HG02870 (cell line): ENCODE results near the gene TEX55.
"Not testable (repeated sequence)": the region's sequence is repeated elsewhere in the genome, so short reads cannot be mapped to it uniquely, and the experiment has no call there.

Experiments
- ATAC-seq: cut with Tn5 transposase; IDR thresholded peaks from one replicate; pipeline ENCODE4 v1.9.1; 2021; ENCODE audit warnings: mild to moderate bottlenecking, moderate library complexity; ENCODE audit not compliant: unreplicated experiment

Gene TEX55

GRCh38 chr3:119160361-119160760, 14.4 kb downstream of the TEX55 start:
- ATAC-seq, result no peak

- ATAC-seq, result no peak
Measured at GRCh38 chr3:119160815-119161214, 14.8 kb downstream of the TEX55 start.

DNA sequence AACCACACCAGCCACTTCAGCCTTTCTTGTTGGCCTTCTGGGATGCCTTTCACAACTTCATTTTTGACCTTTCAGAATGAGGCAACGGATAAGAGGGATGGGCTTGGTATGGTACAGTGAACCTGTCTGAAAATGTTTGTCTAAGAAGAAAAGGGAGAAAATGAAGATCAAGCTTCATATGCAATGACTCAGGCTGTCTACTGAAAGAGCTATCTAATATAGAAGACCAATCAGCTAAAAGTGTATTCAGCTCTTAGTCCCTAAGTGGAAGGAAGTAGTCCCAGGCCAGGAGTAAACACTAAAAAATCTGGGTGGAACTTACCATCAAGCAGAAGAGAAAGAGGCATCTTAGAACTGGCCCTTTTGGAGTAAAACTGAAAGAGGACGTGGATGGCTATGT, 15.3 kb downstream of the TEX55 start:
- ATAC-seq, result no peak

DNA sequence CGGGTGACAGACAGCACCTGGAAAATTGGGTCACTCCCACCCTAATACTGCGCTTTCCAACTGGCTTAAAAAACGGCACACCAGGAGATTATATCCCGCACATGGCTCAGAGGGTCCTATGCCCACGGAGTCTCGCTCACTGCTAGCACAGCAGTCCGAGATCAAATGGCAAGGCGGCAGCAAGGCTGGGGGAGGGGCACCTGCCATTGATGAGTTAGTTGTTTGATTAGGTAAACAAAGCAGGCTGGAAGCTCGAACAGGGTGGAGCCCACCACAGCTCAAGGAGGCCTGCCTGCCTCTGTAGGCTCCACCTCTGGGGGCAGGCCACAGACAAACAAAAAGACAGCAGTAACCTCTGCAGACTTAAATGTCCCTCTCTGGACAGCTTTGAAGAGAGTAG, 18.8 kb downstream of the TEX55 start:
- ATAC-seq, result not testable (repeated sequence)

DNA sequence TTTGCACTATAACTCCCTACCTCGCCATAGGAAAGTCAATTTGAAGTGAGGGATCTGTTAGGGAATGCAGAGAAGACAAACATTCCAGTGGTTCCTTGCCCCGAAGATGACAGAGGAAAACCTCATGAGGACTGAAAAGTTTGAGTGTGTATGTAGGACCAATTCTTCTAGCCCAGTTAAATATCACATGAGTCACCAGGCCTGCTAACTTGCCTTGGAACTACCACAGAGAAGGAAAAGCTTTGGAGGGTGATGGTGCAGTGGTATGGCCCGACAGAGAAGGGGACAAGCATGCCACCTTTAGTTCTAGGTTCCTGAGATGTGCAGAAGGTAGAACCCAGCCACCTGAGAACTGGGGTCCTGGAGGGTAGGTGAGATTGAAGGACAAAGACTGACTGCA, 24.9 kb downstream of the TEX55 start:
- ATAC-seq, result no peak

- no peak for ATAC-seq
Measured at GRCh38 chr3:119173325-119173724, 27.4 kb downstream of the TEX55 start, which contains the start of gene UPK1B. TSS of gene UPK1B (plus strand) at chr3:119173598. CDS start at chr3:119186742, 13,144 bp downstream.

DNA sequence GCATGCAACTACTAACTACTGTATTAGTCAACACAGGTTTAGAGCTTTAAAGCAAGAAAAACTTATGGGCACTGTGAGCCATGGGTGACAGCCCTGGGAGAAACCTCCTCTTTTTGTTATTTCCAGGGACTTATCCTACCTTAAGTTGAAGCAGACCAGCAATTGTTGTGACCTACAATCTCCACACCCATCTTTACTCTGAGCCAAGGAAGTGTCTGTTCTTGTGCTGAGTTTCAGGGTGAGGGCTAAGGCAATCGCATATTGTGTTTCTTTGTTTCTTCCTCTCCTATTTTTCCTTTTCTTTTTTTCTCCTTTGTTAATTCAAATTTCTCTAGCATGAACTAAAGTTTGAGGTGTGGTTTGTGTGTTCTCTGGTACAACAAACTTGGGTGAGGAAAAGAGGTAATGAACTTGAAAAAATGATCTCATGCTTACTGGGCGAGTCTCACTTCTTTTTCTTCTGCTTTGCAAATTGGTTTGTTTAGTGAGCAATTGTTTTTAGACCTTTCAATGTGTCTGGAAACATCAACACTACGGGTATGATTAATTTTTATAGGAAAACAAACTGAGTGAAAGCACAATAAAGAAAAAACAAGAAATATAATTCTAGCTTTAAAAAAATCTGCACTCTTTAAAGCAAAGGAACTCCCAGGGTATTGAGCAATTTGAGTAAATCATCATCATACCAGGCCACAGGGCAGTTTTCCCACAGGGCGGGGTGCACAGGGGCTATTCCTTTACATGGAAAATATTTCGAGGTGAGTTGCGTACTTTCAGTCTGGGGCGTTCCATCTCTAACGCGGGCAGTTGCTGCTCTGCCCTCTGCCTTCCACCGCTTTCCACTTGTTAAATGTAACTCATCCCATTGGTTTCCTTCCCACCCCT, 30.1 kb downstream of the TEX55 start:
- no peak for ATAC-seq

DNA sequence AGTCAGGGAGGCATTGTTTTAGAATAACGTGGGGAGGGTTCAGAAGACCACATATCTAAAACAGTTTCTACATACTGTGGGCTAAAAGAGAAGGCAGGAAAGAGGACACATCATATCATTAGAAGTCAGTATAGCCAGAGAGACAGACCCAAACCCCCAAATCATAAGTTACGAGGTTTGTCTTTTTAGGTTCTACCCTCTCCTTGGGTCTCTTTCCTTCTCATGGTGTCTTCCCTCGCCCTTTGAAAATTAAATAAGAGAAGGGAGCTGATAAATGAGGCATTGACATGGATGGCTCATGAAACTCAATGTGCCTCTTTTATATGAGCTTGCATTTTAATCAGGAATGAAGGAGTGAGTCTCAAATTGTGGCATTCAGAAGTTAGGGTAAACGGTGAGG, 30.8 kb downstream of the TEX55 start:
- ATAC-seq, result no peak

DNA sequence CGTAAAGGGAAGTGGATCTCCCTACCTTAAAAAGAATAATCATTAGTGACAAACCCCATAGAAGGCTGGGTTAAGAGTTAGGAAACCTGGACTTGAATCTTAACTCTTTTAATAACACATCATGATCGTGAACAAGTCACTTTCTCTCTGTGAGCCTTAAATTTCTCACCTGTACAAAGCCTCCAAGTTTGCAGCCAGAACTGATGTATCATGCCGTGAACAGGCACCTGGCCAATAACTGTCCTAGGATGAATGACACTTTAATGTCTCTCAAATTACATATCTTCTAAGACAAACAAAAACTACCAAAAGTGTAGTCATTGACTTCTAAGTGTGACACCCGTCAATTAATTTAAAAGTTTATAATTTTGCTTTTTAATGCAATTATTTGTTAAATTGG, 31.4 kb downstream of the TEX55 start:
- no peak for ATAC-seq

- no peak for ATAC-seq
Measured at GRCh38 chr3:119181765-119182164, 35.8 kb downstream of the TEX55 start.

GRCh38 chr3:119184111-119184510, 38.1 kb downstream of the TEX55 start:
- no peak for ATAC-seq

GRCh38 chr3:119184796-119185570, 39.0 kb downstream of the TEX55 start:
- no peak for ATAC-seq

GRCh38 chr3:119187266-119187665, 41.3 kb downstream of the TEX55 start:
- ATAC-seq, result no peak

DNA sequence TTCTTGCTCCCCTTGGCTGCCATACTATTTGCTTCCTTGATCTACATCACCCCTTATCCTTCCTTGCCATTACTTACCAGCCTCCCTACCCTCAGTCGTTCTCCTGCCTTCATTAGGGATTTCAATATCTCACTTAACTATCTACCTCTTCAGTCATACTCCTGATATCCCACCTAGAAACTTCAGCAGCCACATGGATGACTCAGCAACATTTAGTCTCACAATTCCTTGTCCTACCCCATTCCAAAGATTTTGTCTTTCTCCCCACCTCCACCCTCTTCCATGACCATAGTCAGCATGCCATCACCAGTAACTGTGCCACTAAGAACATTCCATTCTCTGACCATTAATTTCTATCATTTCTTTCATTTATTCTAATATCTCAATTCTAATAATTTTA, 45.8 kb downstream of the TEX55 start:
- no peak for ATAC-seq

- ATAC-seq, result no peak
Measured at GRCh38 chr3:119194237-119195150, 48.5 kb downstream of the TEX55 start.

GRCh38 chr3:119195151-119195476, 49.1 kb downstream of the TEX55 start:
- no peak for ATAC-seq

DNA sequence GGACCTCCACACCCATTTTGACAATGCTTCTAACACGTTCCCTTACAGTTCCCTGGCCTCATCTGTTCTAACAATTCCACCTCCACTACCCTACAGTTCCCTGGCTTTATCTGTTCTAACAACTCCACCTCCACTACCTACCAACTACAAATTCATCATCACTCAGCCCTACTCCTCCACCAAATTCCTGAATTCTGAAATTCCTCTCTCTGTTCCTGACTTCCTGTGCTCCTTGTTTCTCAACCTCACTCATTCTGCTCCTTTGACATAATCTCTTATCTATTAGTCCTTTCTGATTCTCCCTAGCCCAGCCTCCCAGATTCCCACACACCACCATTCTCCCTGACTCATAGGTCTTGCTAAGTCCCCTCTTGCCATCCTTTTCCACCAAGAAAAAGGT, 49.9 kb downstream of the TEX55 start:
- no peak for ATAC-seq
